ENCODE results near the gene PPARG.

Gene PPARG

DNA sequence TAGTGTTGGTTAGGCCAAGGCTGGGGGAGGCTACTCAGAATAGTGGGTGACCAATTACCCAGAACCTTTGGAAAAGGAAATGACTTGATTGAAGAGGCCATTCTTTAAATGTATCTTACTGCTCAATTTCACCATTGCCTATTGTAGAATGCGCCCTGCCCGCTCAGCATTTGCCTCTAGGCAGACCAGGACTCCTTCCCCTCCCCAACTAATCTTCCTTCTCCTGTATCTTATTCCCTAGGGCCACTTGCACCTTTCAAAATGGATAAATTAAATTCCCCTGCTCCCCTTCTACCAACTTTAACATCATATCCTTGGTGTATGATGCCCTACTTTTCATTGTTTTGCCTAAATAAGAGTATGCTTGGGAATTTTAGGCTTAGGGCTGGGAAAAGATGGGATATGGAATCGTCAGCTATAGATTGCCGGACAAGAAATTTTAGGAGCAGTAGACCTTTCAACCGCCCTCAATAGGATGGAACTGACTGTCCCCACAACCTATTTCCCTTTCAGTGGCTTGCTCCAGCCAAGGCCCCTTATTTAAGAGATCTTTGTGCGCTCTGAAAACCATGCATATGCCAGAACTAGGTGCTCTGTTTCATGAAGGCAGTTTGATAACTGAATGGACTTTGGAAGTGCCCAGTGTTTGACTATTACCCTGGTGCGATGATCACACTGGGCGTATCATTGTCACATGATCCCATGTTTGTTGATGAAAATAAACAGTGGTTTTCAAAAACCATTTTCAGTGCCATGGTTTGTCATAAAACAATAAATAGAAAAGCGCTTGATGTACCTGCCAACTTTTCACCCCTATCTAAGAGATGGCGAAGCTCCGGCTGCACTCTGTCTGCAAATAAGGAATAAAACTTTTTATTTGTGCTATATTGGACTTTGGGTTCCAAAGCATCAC, 121.1 kb downstream of the PPARG start:
- no peak for DNase-seq (ENCODE audit: low read depth in 2 of 2)

DNA sequence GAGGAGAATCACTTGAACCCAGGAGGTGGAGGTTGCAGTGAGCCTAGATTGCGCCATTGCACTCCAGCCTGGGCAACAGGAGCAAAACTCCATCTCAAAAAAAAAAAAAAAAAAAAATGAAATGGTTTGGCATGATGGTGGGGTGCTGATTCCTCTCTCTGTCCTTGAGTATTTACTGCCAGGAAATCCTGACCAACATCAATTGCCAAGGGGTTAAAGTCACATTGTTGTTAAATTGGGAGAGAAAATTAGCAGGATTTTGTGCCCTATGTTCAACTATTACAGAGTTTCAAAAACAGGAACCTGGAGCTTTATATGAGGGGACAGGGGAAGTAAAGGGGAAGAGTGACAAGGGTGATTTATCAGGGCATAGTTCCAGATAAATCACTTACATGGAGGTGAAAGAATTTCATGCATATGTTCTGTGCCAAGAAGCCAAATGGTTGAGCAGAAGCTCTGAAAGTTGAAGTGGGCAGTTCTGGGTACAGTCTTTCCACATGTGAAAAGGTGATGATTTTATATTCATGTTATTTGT, 124.9 kb downstream of the PPARG start:
- no peak for DNase-seq (ENCODE audit: low read depth in 2 of 2)

DNA sequence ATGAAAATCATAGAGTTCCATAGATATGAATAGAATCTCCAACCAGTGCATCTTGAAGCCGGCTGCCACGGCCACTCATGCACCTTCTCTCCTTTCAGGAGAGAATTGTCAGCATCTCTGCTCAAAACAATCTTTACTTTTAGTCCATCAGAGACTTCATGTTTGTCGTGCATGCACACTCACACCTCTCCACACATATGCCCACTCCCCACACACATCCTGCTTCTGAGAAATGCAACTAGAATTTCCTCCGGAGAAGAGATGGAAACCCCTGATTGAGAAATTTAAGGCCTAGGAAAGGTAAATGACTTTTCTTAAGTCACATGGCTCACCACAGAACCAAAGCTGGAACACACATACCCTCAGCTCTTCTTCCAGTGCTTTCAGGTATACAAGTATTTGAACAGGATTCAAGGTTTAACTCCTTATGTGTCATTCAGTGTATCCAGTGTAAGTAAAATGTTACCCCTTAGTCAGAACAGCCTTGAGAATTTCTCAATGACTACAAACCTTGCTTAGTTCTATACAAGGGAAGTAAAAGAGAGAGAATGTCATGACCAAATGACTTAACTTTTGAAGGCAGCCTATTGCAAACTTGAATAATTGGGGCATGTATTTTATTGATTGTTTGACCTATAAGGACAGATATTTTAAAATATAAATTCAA, 126.3 kb downstream of the PPARG start:
- no peak for DNase-seq (ENCODE audit: low read depth in 2 of 2)

DNA sequence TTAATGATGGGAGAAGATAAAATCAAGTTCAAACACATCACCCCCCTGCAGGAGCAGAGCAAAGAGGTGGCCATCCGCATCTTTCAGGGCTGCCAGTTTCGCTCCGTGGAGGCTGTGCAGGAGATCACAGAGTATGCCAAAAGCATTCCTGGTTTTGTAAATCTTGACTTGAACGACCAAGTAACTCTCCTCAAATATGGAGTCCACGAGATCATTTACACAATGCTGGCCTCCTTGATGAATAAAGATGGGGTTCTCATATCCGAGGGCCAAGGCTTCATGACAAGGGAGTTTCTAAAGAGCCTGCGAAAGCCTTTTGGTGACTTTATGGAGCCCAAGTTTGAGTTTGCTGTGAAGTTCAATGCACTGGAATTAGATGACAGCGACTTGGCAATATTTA, 127.9 kb downstream of the PPARG start:
- no peak for DNase-seq (ENCODE audit: low read depth in 2 of 2)

DNA sequence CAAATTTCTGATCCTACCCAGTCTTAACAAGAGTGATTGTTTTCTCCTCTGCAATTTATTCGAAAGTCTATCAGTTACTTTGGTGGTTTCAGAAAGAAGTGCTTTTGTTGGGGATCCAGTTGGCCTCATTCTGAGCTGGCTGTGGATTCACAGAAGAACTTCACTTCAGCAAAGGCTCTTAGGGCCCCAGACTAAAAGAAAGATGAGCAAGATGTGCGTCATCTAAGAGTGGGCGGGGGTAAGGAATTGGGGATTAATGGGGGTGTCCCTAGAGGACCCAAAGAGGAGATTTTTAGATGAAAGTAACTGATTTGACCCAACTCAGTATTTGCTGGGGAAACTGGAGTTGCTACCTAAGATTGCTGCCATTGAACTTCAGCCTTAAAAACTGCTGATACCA, 131.5 kb downstream of the PPARG start:
- DNase-seq (ENCODE audit: low read depth in 2 of 2): no peak

DNA sequence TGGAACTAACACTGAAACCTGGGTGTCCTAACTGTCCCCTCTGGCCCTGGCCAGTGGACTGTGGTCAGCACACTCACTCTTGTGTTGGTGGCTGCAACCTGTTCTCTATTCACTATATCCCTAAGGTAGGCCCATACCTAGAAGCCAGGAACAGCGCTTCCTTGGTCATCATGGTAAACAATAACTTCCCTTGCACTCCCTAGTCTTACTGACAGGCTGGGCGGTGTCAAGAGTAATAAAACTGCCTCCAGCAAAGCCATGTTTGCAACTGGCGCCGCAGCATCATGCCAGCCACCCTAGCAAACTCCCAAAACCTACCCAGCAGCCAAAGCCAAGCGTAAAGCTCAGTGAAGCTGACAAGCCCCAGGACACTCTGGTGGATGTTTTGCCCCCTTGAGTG, 132.3 kb downstream of the PPARG start:
- no peak for DNase-seq (ENCODE audit: low read depth in 2 of 2)

DNA sequence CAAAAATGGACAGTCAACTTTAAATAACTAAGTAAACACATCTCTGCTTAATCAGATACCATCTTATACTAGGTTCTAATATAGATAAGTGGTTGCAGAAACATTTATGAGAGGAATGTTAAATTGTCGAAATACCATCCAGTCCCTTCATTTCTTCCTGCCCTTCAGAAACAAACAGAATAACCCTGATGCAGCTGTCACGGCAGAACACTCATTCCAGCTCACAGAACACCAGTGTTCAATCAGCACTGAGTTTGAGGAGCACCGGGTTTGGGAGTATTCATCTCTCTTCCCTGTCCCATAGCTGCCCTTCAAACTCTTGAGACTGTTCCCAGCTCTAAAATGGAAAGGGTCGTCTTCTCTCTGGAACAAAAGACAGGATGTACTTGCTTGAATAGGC, 134.3 kb downstream of the PPARG start:
- DNase-seq (ENCODE audit: low read depth in 2 of 2): no peak

DNA sequence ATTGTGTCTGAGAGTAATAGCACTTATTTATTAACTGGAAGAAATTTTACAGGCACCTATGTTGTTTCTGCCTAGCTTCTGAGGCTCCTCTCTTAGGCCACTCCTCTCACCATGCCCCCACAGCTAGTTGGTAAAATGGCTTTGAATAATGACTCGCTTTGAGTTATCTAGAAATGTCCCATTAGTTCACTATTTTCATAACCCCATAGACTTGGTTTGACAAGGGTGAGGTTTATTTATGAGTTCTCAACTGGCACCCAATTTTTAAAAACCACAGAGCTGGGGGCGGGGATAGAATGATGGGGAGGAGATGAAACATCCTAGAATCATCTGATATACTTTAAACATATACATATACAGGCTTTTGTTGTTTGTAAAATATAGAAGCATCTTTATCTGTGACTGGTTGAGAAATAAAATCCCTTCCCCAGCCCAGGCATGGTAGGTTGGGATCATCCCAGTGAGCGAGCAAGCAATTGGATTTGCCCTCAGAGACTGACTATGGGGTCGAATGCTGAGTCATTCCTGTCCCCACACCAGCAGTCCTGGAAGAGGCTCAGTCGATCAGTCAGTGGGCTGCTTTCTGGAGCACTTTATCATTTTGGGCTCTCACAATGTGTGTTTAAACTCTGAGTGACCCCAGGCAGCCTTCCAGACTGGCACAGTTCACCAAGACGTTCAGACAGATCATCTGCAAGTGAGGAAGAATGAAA, 135.2 kb downstream of the PPARG start:
- no peak for DNase-seq (ENCODE audit: low read depth in 2 of 2)

DNA sequence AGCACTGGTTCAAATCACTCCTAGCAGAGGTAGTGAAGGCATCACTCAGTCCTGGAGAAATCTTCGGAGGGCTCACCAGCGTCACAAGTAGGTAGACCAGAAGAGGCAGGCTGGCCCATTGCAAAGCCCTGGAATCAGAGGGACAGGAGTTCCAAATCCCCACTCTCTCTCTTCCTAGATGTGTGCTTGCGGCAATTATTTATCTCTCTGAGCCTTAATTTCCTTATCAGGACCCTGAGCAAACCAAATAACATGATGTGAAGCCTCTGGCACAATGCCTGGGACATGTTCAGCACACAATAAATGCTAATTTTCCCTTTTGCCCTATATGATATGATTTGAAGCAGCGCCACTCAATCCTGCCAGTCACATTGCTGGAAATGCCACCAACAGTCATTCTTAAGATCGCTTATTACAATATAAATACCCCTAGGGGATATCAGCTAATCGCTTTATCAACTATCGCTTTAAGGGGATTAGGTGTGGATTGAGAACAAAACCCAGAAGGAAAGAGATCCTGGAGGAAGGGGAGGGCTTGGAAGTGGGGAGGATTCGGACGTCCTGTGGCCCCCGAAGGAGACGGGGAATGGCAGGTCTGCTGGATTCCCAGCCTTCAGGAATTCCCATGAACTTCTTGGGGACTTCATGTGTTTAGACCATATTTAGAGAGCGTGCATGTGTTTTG, 135.9 kb downstream of the PPARG start:
- no peak for DNase-seq (ENCODE audit: low read depth in 2 of 2)

DNA sequence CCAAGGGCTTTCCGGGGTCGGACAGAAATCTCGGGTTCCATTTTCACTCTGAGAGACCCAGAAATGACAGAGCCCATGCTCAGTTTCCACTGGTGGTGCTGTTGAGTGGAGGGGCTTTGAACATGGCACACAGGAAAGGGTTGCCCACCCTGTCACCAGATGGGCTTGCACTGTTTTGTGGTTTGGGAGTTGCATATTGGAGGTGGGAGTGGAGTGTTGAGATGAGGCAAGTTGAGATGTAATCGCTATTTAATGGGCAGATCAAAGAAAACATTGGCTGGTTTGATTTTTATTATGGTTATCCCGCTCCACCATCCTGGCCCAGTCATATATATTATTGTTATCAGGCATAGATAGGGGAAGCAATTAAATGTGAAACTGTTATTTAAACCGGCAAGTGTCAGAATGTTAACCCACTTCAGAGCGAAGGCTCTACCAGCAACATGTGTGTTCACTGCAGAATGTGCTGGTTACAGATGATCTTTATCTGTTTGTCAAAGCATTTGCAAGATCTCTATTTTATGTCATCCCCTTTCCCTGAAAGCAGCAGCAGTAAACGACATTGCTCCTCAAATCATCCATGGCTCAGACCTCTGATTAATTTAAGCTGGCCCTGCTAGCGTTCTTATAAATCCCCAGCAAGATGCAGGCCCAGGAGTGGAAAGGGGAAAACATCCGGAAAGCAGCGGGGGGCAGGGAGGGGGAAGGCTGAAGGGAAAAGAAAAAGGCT, 137.1 kb downstream of the PPARG start:
- no peak for DNase-seq (ENCODE audit: low read depth in 2 of 2)

DNA sequence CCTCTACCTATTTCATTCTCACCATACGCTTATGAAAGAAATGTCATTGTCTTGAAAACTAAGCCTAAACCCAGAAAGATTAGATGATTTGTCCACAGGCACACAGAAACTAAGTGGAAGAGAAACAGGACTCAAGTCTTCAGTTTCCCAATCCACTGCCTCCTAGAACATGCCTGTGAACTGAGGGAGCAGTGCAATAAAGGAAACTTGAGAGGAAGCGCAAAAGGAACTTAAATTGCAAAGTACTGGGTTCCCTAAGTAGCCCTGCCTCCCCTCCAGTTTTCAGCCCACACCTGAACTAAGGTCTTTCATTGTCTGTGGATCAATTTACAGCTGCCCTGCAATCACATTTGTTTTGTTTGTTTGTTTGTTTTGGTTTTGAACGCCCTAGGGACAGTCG, 138.7 kb downstream of the PPARG start:
- no peak for DNase-seq (ENCODE audit: low read depth in 2 of 2)

DNA sequence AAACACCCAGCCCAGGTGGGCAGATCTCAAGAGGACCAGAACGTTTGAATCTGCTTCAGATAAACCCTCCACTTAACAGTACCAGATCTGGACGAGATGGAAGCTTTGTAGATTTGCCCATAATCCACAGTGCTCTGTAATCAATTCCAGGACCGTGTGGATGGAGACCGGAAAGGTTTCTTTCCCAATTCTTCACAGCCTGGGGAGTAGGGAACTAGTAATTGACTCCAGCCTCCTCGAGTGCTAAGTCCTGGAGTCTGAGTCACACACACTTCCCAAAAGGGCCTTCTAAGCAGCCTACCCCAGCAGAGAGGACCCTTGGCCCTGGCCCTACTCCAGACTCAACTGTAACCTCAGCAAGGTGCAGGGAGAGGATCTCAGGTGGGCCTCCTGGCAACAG, 139.3 kb downstream of the PPARG start:
- DNase-seq (ENCODE audit: low read depth in 2 of 2): no peak

DNA sequence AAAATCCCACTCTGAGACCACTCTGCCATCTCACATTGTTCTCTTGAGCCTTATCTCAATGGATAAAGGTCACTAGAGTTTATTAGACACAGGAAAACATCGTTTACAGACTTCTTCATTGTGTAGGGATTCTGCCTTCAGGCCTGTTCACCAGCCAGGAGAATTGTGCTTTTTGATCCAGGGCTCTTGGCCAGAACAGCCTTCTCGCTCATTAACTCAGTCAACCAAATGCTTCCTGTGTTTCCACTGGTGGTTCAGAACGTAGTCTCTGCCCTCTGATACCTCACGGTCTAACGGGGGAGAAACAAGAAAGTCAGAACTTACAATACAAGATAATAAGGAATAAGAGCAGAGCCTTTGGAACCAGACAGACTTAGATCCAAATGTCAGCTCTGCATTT, 141.2 kb downstream of the PPARG start:
- no peak for DNase-seq (ENCODE audit: low read depth in 2 of 2)

DNA sequence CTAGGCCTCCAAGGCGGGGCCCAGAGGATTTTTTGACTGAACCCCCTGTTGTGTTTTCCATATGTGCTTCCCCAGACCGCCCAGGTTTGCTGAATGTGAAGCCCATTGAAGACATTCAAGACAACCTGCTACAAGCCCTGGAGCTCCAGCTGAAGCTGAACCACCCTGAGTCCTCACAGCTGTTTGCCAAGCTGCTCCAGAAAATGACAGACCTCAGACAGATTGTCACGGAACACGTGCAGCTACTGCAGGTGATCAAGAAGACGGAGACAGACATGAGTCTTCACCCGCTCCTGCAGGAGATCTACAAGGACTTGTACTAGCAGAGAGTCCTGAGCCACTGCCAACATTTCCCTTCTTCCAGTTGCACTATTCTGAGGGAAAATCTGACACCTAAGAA, 145.0 kb downstream of the PPARG start:
- no peak for DNase-seq (ENCODE audit: low read depth in 2 of 2)

DNA sequence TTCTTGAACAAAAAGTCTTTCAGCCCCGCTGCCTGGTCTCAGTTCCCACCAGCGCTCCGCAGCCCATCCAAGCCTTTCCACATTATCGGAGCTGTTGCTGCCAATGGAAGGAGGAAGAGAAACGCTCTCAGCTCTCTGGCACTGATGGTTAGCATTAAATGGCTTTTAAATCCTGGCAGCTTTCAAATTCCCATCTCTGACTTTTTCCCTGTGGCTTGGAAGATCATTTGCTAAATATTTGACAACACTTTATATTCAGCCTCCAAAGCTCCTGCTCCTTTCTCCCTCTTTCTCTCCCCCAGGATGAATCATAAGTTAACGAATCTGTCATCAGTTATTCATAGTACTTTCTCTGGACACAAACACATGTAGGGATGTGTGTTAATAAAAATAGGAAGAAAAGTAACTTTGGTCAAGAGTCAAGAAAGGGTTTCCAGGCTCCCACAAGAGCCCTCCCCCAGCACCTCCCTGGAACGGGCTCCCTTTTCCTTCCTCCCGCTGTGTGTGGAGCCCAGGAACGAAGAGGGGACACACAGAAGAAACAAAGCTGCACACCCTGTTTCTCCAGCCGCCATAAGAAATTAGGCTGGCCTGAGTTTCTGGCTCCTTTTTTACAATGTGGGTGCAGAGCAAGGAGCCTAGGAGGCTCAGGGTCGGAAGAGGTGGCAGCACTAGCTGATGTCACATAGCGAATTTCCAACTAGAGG, 147.8 kb downstream of the PPARG start:
- no peak for DNase-seq (ENCODE audit: low read depth in 2 of 2)

DNA sequence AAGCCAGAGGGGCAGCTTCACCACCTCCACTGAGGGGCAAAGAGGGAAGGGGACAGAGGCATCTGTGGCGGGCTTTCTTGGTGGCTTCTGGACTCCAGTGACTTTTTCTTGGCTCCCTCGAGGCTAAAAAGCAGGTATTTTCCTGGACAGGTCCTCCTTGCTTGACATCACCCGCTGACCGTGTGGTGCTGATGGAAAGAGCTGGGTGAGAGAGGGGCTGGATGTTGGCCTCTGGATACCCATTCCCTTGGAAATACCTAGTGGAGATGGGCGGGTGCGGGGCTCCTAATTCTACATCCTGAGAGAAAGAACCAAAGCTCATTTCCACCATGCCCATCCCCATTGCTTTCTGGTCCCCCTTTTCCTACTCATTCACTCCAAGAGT, 148.3 kb downstream of the PPARG start:
- no peak for DNase-seq (ENCODE audit: low read depth in 2 of 2)

DNA sequence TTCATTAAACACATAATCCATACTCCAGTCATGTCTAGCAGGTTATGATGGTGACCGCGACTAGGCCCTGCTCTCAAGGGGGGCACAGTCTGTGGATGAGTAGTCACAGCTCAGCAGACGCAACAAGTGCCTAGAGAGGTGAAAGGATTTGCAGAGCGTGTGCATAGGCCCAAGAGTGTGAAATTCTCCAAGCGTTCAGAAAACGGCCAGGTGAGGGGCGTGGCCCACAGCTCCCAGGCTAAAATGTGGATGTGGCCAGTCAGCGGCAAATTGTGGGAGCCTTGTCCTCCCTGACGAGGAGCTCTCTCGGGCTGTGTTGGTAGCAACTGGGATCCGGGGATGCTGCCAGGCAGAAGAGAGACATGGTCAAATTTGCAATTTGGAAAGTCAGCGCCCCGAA, 149.0 kb downstream of the PPARG start:
- DNase-seq (ENCODE audit: low read depth in 2 of 2): no peak

DNA sequence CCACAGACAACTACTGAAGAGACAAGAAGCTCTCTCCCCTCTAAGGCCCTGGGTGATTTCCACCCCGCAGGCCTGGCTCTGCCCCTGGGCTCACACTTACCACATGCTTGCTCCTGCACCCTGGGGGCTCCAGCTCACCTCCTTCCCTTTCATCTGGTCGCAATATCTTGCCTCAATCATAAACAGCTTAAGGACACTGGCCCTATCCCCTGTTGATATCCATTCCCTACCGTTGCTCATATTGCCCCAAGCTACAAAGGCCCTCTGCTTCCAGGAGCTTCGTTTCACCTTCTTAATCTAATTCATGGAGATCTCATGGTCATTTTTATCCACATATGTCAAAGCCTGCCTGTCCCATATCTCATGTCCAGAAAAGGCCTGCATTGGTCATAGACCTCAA, 149.4 kb downstream of the PPARG start:
- DNase-seq (ENCODE audit: low read depth in 2 of 2): no peak

DNA sequence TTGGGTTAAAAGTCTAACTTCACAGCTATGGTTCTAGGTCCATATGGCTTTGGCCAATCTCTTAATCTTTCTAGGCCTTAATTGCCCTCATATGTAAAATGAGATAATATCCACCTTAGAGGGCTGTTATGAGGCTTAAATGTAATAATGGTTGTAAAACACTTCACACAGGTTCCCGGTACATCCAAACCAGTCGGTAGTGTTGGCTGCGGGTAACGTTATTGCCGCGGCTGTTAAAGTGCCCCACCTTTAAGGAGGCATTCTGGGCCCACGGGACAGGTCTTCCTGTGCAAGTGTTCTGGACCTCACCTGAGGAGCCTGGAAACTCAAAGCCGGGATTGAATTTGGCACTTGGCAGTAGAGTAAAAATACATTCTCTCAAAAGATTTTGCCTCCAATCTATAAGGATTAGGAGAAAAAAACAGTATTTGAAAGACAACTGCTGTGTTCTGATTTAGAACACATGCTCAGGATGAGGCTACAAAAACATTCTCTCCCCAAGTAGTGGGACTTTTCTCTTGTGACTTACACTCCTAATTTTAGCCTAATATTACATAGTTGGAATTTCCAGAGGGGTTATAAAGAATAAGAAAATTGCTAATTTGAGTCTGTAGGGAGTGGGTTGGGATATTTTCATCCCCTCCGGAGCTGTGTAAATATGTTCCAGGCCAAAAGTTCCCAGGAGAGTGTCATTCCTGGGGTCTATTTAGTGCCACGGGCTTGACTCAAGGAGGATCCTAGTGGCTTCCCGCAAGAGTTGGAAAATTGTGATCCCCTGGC, 150.5 kb downstream of the PPARG start:
- no peak for DNase-seq (ENCODE audit: low read depth in 2 of 2)
